ENCODE results near the gene RIC1.
"Not testable (repeated sequence)": the region's sequence is repeated elsewhere in the genome, so short reads cannot be mapped to it uniquely, and the experiment has no call there.

Gene RIC1

GRCh38 chr9:5671711-5672353 is 42.9 kb downstream of the RIC1 start:
- DNase-seq: no peak

- DNase-seq: not testable (repeated sequence)
Observed at GRCh38 chr9:5675046-5675445, 46.1 kb downstream of the RIC1 start.

- not testable (repeated sequence) for DNase-seq
Observed at GRCh38 chr9:5683591-5683990, 54.7 kb downstream of the RIC1 start.

GRCh38 chr9:5684101-5684500 is 55.2 kb downstream of the RIC1 start:
- DNase-seq: no peak

GRCh38 chr9:5688109-5688508 is 59.2 kb downstream of the RIC1 start:
- no peak for DNase-seq

GRCh38 chr9:5690278-5690677 is 61.4 kb downstream of the RIC1 start:
- no peak for DNase-seq

GRCh38 chr9:5695860-5696259 is 67.0 kb downstream of the RIC1 start:
- no peak for DNase-seq

GRCh38 chr9:5696884-5697283 is 68.0 kb downstream of the RIC1 start:
- DNase-seq: no peak

- DNase-seq: no peak
Observed at GRCh38 chr9:5698004-5698403, 69.1 kb downstream of the RIC1 start.

GRCh38 chr9:5698810-5699556 is 70.1 kb downstream of the RIC1 start:
- no peak for DNase-seq

- DNase-seq: no peak
Observed at GRCh38 chr9:5708414-5708813, 79.5 kb downstream of the RIC1 start.

- no peak for DNase-seq
Observed at GRCh38 chr9:5712651-5713390, 83.9 kb downstream of the RIC1 start.

GRCh38 chr9:5714501-5715401 is 85.8 kb downstream of the RIC1 start:
- no peak for DNase-seq

- DNase-seq: no peak
Observed at GRCh38 chr9:5715548-5716127, 86.7 kb downstream of the RIC1 start.

- not testable (repeated sequence) for DNase-seq
Observed at GRCh38 chr9:5717434-5717833, 88.5 kb downstream of the RIC1 start.

GRCh38 chr9:5718296-5719032 is 89.6 kb downstream of the RIC1 start:
- no peak for DNase-seq

- DNase-seq: no peak
Observed at GRCh38 chr9:5719100-5719926, 90.4 kb downstream of the RIC1 start.

GRCh38 chr9:5720151-5720550 is 91.2 kb downstream of the RIC1 start:
- DNase-seq: no peak

- no peak for DNase-seq
Observed at GRCh38 chr9:5721279-5722087, 92.6 kb downstream of the RIC1 start.

- DNase-seq: not testable (repeated sequence)
Observed at GRCh38 chr9:5722679-5723078, 93.8 kb downstream of the RIC1 start.
